GM12878 (cell line): Measurements from ENCODE around the gene ZMIZ2.

Source experiments
- CTCF ChIP-seq, 3 experiments: IDR thresholded peaks in 2 of 3; conservative IDR thresholded peaks in 1 of 3; 2 replicates each; pipeline ENCODE4 v1.5.1; 2011; ENCODE audit warnings: low read depth in 3 of 3, low read length in 3 of 3, mild to moderate bottlenecking in 3 of 3, control low read depth in 2 of 3, moderate library complexity in 2 of 3, inconsistent platforms in 1 of 3, mixed read lengths in 1 of 3; ENCODE audit not compliant: control insufficient read depth in 2 of 3, insufficient read depth in 1 of 3; ENCODE audit errors: extremely low read depth in 1 of 3
- YY1 ChIP-seq: IDR thresholded peaks from 2 replicates; pipeline ENCODE4 v1.6.1; 2011; ENCODE audit warnings: low read depth, mild to moderate bottlenecking, low read length

- TF ChIP-seq YY1 = no peak
- no peak for TF ChIP-seq CTCF (IDR thresholded peaks at IDR 0.05 in 2 of 3, conservative IDR thresholded peaks at IDR 0.05 in 1 of 3; ENCODE audit: control insufficient read depth in 2 of 3, extremely low read depth in 1 of 3, insufficient read depth in 1 of 3, low read depth in 3 of 3, low read length in 3 of 3)
Observed at GRCh38 chr7:44757739-44758138, 9.1 kb downstream of the ZMIZ2 start.
